ENCODE data around the gene NHLH1.

The NHLH1 gene

DNA sequence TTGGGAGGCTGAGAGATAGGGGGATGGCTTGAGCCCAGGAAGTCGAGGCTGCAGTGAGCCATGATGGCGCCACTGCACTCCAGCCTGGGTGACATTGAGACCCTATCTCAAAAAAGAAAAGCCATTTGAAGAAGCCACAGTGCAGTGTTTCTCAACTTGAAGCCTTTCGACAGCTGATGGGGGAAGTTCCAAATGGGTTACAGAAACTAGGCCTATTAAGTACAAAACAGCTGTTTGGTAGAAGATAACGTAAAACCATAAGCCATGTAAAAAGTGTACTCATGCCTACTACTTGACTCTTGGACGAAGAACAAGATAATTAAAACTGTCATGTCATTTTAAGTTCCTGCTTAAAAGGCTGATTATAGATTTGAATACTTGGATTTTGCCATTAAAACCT lies 40.5 kb upstream of the NHLH1 start:
- H3K9ac ChIP-seq (ENCODE audit: low read depth, low read length) = no peak overlapping the region
- no peak overlapping the region for H2AFZ ChIP-seq (ENCODE audit: low read depth, low read length)
- no peaks in the 10 kb centered on the region for H3K27me3 ChIP-seq (ENCODE audit: insufficient read depth, low read length, poor library complexity)
- H3K4me1 ChIP-seq (ENCODE audit: insufficient read depth, low read length) = no peaks in the 10 kb centered on the region
- H3K4me2 ChIP-seq (ENCODE audit: insufficient read depth, low read length) = no peak overlapping the region
- H3K27ac ChIP-seq (ENCODE audit: low read length) = no peak overlapping the region
- no peak for TF ChIP-seq EZH2 (IDR thresholded peaks at IDR 0.05; ENCODE audit: borderline replicate concordance, low read depth, low read length, severe bottlenecking)
- TF ChIP-seq, protein P1, sequence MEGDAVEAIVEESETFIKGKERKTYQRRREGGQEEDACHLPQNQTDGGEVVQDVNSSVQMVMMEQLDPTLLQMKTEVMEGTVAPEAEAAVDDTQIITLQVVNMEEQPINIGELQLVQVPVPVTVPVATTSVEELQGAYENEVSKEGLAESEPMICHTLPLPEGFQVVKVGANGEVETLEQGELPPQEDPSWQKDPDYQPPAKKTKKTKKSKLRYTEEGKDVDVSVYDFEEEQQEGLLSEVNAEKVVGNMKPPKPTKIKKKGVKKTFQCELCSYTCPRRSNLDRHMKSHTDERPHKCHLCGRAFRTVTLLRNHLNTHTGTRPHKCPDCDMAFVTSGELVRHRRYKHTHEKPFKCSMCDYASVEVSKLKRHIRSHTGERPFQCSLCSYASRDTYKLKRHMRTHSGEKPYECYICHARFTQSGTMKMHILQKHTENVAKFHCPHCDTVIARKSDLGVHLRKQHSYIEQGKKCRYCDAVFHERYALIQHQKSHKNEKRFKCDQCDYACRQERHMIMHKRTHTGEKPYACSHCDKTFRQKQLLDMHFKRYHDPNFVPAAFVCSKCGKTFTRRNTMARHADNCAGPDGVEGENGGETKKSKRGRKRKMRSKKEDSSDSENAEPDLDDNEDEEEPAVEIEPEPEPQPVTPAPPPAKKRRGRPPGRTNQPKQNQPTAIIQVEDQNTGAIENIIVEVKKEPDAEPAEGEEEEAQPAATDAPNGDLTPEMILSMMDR (IDR thresholded peaks at IDR 0.05; ENCODE audit: borderline replicate concordance, extremely low read depth, low read length, poor library complexity, severe bottlenecking) = no peak
- no peaks in the 10 kb centered on the region for H3K9me3 ChIP-seq (ENCODE audit: insufficient read depth, low read length, severe bottlenecking)
- peaks cover 86% of the 10 kb centered on the region for H3K36me3 ChIP-seq (ENCODE audit: insufficient read depth, low read length)
- no peaks in the 10 kb centered on the region for H4K20me1 ChIP-seq (ENCODE audit: insufficient read depth, low read length)
- H3K79me2 ChIP-seq (ENCODE audit: insufficient read depth, low read length) = peaks cover 9% of the 10 kb centered on the region; the same call in 1 of the 2 replicates
- ATAC-seq (ENCODE audit: insufficient read depth, low read depth) = no peak
- DNase-seq = no peak
- H3K4me3 ChIP-seq (ENCODE audit: low read depth in 1 of 2, low read length in 2 of 2) = no peak overlapping the region

DNA sequence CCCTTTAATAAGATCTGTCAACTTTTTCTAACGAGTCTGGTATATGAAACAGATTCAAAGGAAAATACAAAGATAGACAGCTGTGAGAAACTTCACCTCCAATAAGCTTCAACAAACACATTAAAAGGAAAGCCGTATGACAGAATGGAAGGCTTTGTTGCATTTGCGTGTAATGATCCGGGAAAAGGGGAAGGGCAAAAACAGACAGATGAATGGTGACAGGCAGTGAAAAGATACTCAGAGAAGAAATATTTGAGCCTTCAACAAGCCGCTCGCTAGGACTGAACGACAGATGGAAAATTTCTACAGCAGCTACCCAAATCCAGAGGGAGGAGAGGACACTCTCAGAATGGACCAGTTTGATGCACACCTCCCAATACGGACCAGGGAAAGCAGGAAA lies 38.7 kb upstream of the NHLH1 start:
- Histone ChIP-seq H3K79me2 (ENCODE audit: insufficient read depth, low read length) (no peaks in the 10 kb centered on the region), H3K27ac (ENCODE audit: low read length) (no peak overlapping the region), H2AFZ (ENCODE audit: low read depth, low read length) (no peak overlapping the region), H3K27me3 (ENCODE audit: insufficient read depth, low read length, poor library complexity) (no peaks in the 10 kb centered on the region), H3K4me1 (ENCODE audit: insufficient read depth, low read length) (no peaks in the 10 kb centered on the region), H4K20me1 (ENCODE audit: insufficient read depth, low read length) (no peaks in the 10 kb centered on the region), H3K9me3 (ENCODE audit: insufficient read depth, low read length, severe bottlenecking) (no peaks in the 10 kb centered on the region), H3K9ac (ENCODE audit: low read depth, low read length) (no peak overlapping the region), H3K4me2 (ENCODE audit: insufficient read depth, low read length) (no peak overlapping the region), H3K4me3 (ENCODE audit: low read depth in 1 of 2, low read length in 2 of 2) (no peak overlapping the region), H3K36me3 (ENCODE audit: insufficient read depth, low read length) (peaks cover 90% of the 10 kb centered on the region)
- DNase-seq (no peak), ATAC-seq (ENCODE audit: insufficient read depth, low read depth) (no peak)
- TF ChIP-seq, protein P1 (IDR thresholded peaks at IDR 0.05; ENCODE audit: borderline replicate concordance, extremely low read depth, low read length, poor library complexity, severe bottlenecking) = no peak
- TF ChIP-seq EZH2 (IDR thresholded peaks at IDR 0.05; ENCODE audit: borderline replicate concordance, low read depth, low read length, severe bottlenecking) = no peak

DNA sequence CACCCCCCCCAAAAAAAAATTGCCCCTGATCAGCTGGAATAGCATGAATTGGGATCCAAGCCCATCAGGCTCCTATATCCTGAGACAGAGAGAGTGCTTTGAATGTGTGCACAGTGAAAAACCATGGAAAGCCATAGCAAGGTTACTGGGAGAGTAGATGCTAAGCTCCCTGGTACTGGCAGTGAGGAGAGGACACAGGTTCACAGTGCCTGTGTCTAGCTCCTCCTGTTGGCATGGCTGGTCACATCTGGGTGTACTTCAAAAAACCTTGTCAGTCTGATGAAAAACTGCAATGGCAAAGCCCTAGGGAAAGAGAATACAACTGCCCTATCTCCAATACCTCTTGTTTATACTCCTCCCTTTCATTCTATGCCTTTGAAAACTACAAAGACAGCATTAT lies 36.8 kb upstream of the NHLH1 start:
- no peaks in the 10 kb centered on the region for H4K20me1 ChIP-seq (ENCODE audit: insufficient read depth, low read length)
- no peak for ATAC-seq (ENCODE audit: insufficient read depth, low read depth)
- H3K4me2 ChIP-seq (ENCODE audit: insufficient read depth, low read length) = no peak overlapping the region
- no peak overlapping the region for H3K27ac ChIP-seq (ENCODE audit: low read length)
- no peaks in the 10 kb centered on the region for H3K27me3 ChIP-seq (ENCODE audit: insufficient read depth, low read length, poor library complexity)
- H3K9ac ChIP-seq (ENCODE audit: low read depth, low read length) = no peak overlapping the region
- no peaks in the 10 kb centered on the region for H3K9me3 ChIP-seq (ENCODE audit: insufficient read depth, low read length, severe bottlenecking)
- H3K4me1 ChIP-seq (ENCODE audit: insufficient read depth, low read length) = no peaks in the 10 kb centered on the region
- TF ChIP-seq, protein P1 (IDR thresholded peaks at IDR 0.05; ENCODE audit: borderline replicate concordance, extremely low read depth, low read length, poor library complexity, severe bottlenecking) = no peak
- no peak for TF ChIP-seq EZH2 (IDR thresholded peaks at IDR 0.05; ENCODE audit: borderline replicate concordance, low read depth, low read length, severe bottlenecking)
- peaks cover 97% of the 10 kb centered on the region for H3K36me3 ChIP-seq (ENCODE audit: insufficient read depth, low read length)
- no peak overlapping the region for H3K4me3 ChIP-seq (ENCODE audit: low read depth in 1 of 2, low read length in 2 of 2)
- no peak overlapping the region for H2AFZ ChIP-seq (ENCODE audit: low read depth, low read length)
- H3K79me2 ChIP-seq (ENCODE audit: insufficient read depth, low read length) = no peaks in the 10 kb centered on the region
- DNase-seq = no peak

DNA sequence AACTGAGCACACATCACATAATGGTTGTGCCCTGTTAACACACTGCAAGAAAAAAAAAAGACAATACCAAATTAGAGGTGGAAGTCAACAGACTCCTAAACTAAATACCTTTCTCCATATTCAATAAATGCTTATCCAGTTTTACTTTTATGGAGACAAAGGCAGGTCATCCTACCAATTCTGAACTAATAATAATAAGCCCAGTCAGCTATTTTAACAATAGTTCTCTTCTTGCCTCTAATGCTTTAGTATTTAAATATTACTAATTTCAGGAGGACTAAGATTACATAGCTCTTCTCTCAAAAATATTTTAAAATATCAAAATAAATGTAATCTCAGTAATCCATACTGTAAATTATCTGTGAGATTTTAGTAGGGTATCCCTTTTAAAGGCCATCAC lies 34.4 kb upstream of the NHLH1 start:
- no peak for DNase-seq
- no peaks in the 10 kb centered on the region for H3K9me3 ChIP-seq (ENCODE audit: insufficient read depth, low read length, severe bottlenecking)
- no peak overlapping the region for H3K4me2 ChIP-seq (ENCODE audit: insufficient read depth, low read length)
- TF ChIP-seq, protein P1 (IDR thresholded peaks at IDR 0.05; ENCODE audit: borderline replicate concordance, extremely low read depth, low read length, poor library complexity, severe bottlenecking) = no peak
- no peak for TF ChIP-seq EZH2 (IDR thresholded peaks at IDR 0.05; ENCODE audit: borderline replicate concordance, low read depth, low read length, severe bottlenecking)
- H3K27me3 ChIP-seq (ENCODE audit: insufficient read depth, low read length, poor library complexity) = no peaks in the 10 kb centered on the region
- ATAC-seq (ENCODE audit: insufficient read depth, low read depth) = no peak
- no peak overlapping the region for H3K9ac ChIP-seq (ENCODE audit: low read depth, low read length)
- no peaks in the 10 kb centered on the region for H4K20me1 ChIP-seq (ENCODE audit: insufficient read depth, low read length)
- peaks cover 3% of the 10 kb centered on the region; the same call in 1 of the 2 replicates for H3K79me2 ChIP-seq (ENCODE audit: insufficient read depth, low read length)
- H3K36me3 ChIP-seq (ENCODE audit: insufficient read depth, low read length) = peaks cover 81% of the 10 kb centered on the region
- H3K4me3 ChIP-seq (ENCODE audit: low read depth in 1 of 2, low read length in 2 of 2) = no peak overlapping the region
- H3K27ac ChIP-seq (ENCODE audit: low read length) = no peak overlapping the region
- H3K4me1 ChIP-seq (ENCODE audit: insufficient read depth, low read length) = no peaks in the 10 kb centered on the region
- no peak overlapping the region for H2AFZ ChIP-seq (ENCODE audit: low read depth, low read length)

Measured in DND-41 (cell line).